Ascending aorta (tissue), 2 donors: ENCODE measurements around the gene LRRC28. TPM values are rescaled to one million over a fixed set of nuclear protein-coding genes. Genes with fewer than 3 reads are reported as not detected.

Experiments
- DNase-seq, 2 donors: peaks; one replicate each; pipeline ENCODE4 v3.0.0-alpha.2; 2019; ENCODE audit warnings: low spot score in 2 of 2
- H3K27ac ChIP-seq, 2 donors: fragments of 200-600 bp; sonication (generic); one replicate each; pipeline ENCODE4 v1.5.1; 2016 to 2017; ENCODE audit warnings: mild to moderate bottlenecking in 1 of 2
- H3K27me3 ChIP-seq: fragments of 200-600 bp; sonication (generic); one replicate; pipeline ENCODE4 v1.5.1; 2017
- H3K36me3 ChIP-seq, 2 donors: fragments of 200-600 bp; sonication (generic); one replicate each; pipeline ENCODE4 v1.5.1; 2016
- H3K4me1 ChIP-seq, 2 donors: fragments of 200-600 bp; sonication (generic); one replicate each; pipeline ENCODE4 v1.5.1; 2016 to 2017; ENCODE audit warnings: mild to moderate bottlenecking in 1 of 2
- H3K4me3 ChIP-seq, 2 donors: fragments of 200-600 bp; sonication (generic); one replicate each; pipeline ENCODE4 v1.5.1; 2016 to 2017; ENCODE audit warnings: mild to moderate bottlenecking in 1 of 2
- H3K9me3 ChIP-seq, 2 donors: fragments of 200-600 bp; sonication (generic); one replicate each; pipeline ENCODE4 v1.5.1; 2016
- CTCF ChIP-seq, 3 experiments: fragments of 200-600 bp in 2 of 3; fragments of 450-650 bp in 1 of 3; sonication (generic) in 2 of 3; IDR thresholded peaks; one replicate each; pipeline ENCODE4 v1.5.1; 2016 to 2019; ENCODE audit warnings: antibody characterized with exemption in 3 of 3, mild to moderate bottlenecking in 1 of 3, moderate library complexity in 1 of 3
- intact Hi-C: fragments of 100-400 bp; cut with DNase I; formaldehyde crosslinking; loops from one replicate; pipeline ENCODE4 v1.15.1; 2023
- total RNA-seq: library from RNA; depleted of rRNA; stranded (reverse); fragments of >200 nt; gene quantifications from one replicate; pipeline ENCODE4 v1.1.0, GENCODE V29; 2016

LRRC28 gene
- total RNA-seq, 1 donor from 2014 or later = 24.2 TPM

- Histone ChIP-seq H3K4me1 (no peaks in the 10 kb centered on the region), H3K36me3 (peaks cover 0 to 3% of the 10 kb centered on the region in 2 donors), H3K27ac (no peak overlapping the region), H3K9me3 (no peaks in the 10 kb centered on the region), H3K27me3 (no peaks in the 10 kb centered on the region), H3K4me3 (no peak overlapping the region)
- no peak for DNase-seq
- TF ChIP-seq CTCF (IDR thresholded peaks at IDR 0.05) = no peak
- intact Hi-C loops = no loop called here
Observed at GRCh38 chr15:99264125-99264524, 12.8 kb downstream of the LRRC28 start.

- Histone ChIP-seq H3K27ac (no peak overlapping the region), H3K4me3 (no peak overlapping the region), H3K36me3 (peaks cover 0 to 3% of the 10 kb centered on the region in 2 donors), H3K27me3 (no peaks in the 10 kb centered on the region), H3K4me1 (no peaks in the 10 kb centered on the region), H3K9me3 (no peaks in the 10 kb centered on the region)
- no peak for TF ChIP-seq CTCF (IDR thresholded peaks at IDR 0.05)
- no peak for DNase-seq
- intact Hi-C loops = no loop called here
Observed at GRCh38 chr15:99265541-99266070, 14.3 kb downstream of the LRRC28 start.

- H3K36me3 ChIP-seq = no peaks in the 10 kb centered on the region
- no peaks in the 10 kb centered on the region for H3K27me3 ChIP-seq
- no peak overlapping the region for H3K27ac ChIP-seq
- H3K9me3 ChIP-seq = no peaks in the 10 kb centered on the region
- no peaks in the 10 kb centered on the region for H3K4me1 ChIP-seq
- no peak overlapping the region for H3K4me3 ChIP-seq
- TF ChIP-seq CTCF (IDR thresholded peaks at IDR 0.05) = no peak
- intact Hi-C loops = no loop called here
- no peak for DNase-seq
Observed at GRCh38 chr15:99267957-99268356, 16.7 kb downstream of the LRRC28 start.

- DNase-seq = no peak
- TF ChIP-seq CTCF (IDR thresholded peaks at IDR 0.05) = no peak
- Histone ChIP-seq H3K4me3 (no peak overlapping the region), H3K27me3 (no peaks in the 10 kb centered on the region), H3K4me1 (no peaks in the 10 kb centered on the region), H3K36me3 (no peaks in the 10 kb centered on the region), H3K9me3 (no peaks in the 10 kb centered on the region), H3K27ac (no peak overlapping the region)
- intact Hi-C loops = no loop called here
Observed at GRCh38 chr15:99268431-99268830, 17.1 kb downstream of the LRRC28 start.

GRCh38 chr15:99273801-99274200, 22.5 kb downstream of the LRRC28 start:
- no peaks in the 10 kb centered on the region for H3K9me3 ChIP-seq
- no peak overlapping the region for H3K27ac ChIP-seq
- intact Hi-C loops = loop anchor here (1.0 kb wide), 1 partner anchor 482 kb away; no protein-coding TSS in a partner anchor
- no peak for TF ChIP-seq CTCF (IDR thresholded peaks at IDR 0.05)
- no peaks in the 10 kb centered on the region for H3K4me1 ChIP-seq
- H3K27me3 ChIP-seq = no peaks in the 10 kb centered on the region
- H3K36me3 ChIP-seq = no peaks in the 10 kb centered on the region
- no peak overlapping the region for H3K4me3 ChIP-seq
- DNase-seq = no peak

- intact Hi-C loops = no loop called here
- no peak for DNase-seq
- no peaks in the 10 kb centered on the region for H3K27me3 ChIP-seq
- no peaks in the 10 kb centered on the region for H3K36me3 ChIP-seq
- H3K9me3 ChIP-seq = no peaks in the 10 kb centered on the region
- no peak overlapping the region for H3K27ac ChIP-seq
- no peaks in the 10 kb centered on the region for H3K4me1 ChIP-seq
- H3K4me3 ChIP-seq = no peak overlapping the region
- TF ChIP-seq CTCF (IDR thresholded peaks at IDR 0.05) = no peak
Observed at GRCh38 chr15:99275061-99275460, 23.8 kb downstream of the LRRC28 start.
